ENCODE results near the gene RPL36A.

Gene RPL36A

GRCh38 chrX:101410461-101410860 lies 19.6 kb downstream of the RPL36A start:
- H3K4me3 ChIP-seq (ENCODE audit: low read length, poor library complexity, severe bottlenecking): peak overlapping the region; percentile 95
- H4K20me1 ChIP-seq (ENCODE audit: insufficient read depth, low read length, poor library complexity, severe bottlenecking): peaks cover 16% of the 10 kb centered on the region
- no peaks in the 10 kb centered on the region for H3K9me2 ChIP-seq (replicated peaks; ENCODE audit: low read depth, low read length)
- H3F3A ChIP-seq (ENCODE audit: low read depth): no peaks in the 10 kb centered on the region
- no peak for TF ChIP-seq CTCF (conservative IDR thresholded peaks at IDR 0.05; ENCODE audit: low read length)
- H3K9me3 ChIP-seq (ENCODE audit: insufficient read depth, low read depth, low read length): no peaks in the 10 kb centered on the region
- peaks cover 13% of the 10 kb centered on the region; the same call in 1 of the 2 replicates for H3K36me3 ChIP-seq (ENCODE audit: insufficient read depth, low read length)
- peaks cover 63% of the 10 kb centered on the region for H3K79me2 ChIP-seq (ENCODE audit: insufficient read depth, low read length)
- peaks cover 6% of the 10 kb centered on the region for H3K4me1 ChIP-seq (ENCODE audit: insufficient read depth, low read length, poor library complexity, severe bottlenecking)
- peak overlapping the region; percentile 81 for H3K4me2 ChIP-seq (ENCODE audit: low read depth, low read length, poor library complexity, severe bottlenecking)
- H3K27me3 ChIP-seq (ENCODE audit: insufficient read depth, low read length, poor library complexity, severe bottlenecking): no peaks in the 10 kb centered on the region
- no peak overlapping the region for H2AFZ ChIP-seq (ENCODE audit: low read length)
- peak overlapping the region; percentile 86 for H3K9ac ChIP-seq (ENCODE audit: low read depth, low read length, poor library complexity, severe bottlenecking)

- H2AFZ ChIP-seq (ENCODE audit: low read length): no peak overlapping the region
- TF ChIP-seq CTCF (conservative IDR thresholded peaks at IDR 0.05; ENCODE audit: low read length) (no peak), EZH2phosphoT487 (IDR thresholded peaks at IDR 0.05; ENCODE audit: borderline replicate concordance) (no peak)
- H3K9me2 ChIP-seq (replicated peaks; ENCODE audit: low read depth, low read length): no peaks in the 10 kb centered on the region
- no peaks in the 10 kb centered on the region for H3K4me1 ChIP-seq (ENCODE audit: insufficient read depth, low read length, poor library complexity, severe bottlenecking)
- peak overlapping the region; percentile 8 for H3K4me2 ChIP-seq (ENCODE audit: low read depth, low read length, poor library complexity, severe bottlenecking)
- no peaks in the 10 kb centered on the region for H3K9me3 ChIP-seq (ENCODE audit: insufficient read depth, low read depth, low read length)
- H3K79me2 ChIP-seq (ENCODE audit: insufficient read depth, low read length): peaks cover 53% of the 10 kb centered on the region
- H3K9ac ChIP-seq (ENCODE audit: low read depth, low read length, poor library complexity, severe bottlenecking): no peak overlapping the region
- H3K4me3 ChIP-seq (ENCODE audit: low read length, poor library complexity, severe bottlenecking): no peak overlapping the region
- H3F3A ChIP-seq (ENCODE audit: low read depth): no peaks in the 10 kb centered on the region
- H3K36me3 ChIP-seq (ENCODE audit: insufficient read depth, low read length): peaks cover 13% of the 10 kb centered on the region; the same call in 1 of the 2 replicates
- no peaks in the 10 kb centered on the region for H3K27me3 ChIP-seq (ENCODE audit: insufficient read depth, low read length, poor library complexity, severe bottlenecking)
- peaks cover 16% of the 10 kb centered on the region for H4K20me1 ChIP-seq (ENCODE audit: insufficient read depth, low read length, poor library complexity, severe bottlenecking)
Observed at GRCh38 chrX:101411984-101412383, 21.2 kb downstream of the RPL36A start.

DNA sequence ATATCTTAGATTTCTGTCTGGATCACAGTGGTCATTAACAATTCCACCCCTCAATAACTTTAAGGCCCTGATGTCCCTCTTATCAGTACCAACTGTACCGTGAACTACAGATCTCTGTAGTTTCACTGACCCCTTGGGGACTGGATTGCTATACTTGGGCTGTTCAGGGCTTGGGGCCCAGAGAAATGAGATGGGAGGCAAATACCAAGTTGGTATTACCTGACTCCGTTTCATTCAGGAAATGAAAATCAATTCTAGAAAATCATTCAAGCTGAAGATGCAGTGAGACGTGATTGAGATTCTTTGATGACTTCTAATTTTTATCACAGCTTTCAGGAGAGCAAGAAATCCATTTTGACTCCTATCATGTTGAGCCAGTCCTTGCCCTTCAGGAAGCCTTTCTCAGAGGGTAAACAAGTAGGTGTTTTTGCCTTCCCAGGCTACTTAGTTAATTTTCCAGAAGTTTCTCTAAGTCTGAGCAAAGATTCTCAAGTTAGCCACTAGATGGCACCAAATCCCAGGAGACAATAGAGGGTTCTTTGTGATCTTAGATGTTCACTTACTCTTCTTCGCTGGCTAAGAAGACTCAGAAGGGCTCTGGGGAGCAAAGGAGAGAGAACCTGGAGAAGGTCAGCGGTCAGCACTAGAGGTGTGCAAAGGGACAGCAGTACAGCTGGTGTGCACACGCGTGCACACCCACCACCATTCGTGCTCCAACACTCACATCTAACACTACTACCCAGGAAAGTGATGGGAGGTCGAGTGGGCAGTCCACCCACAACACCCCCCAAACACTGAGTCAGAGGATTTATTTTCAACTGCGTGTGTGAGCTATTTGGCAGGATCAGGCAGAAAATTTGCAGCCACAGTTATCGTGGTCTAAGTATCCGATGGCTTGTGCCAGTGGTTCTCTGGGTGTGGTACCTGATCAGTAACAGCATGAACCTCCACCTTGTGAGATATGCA lies 24.7 kb downstream of the RPL36A start:
- H3K79me2 ChIP-seq (ENCODE audit: insufficient read depth, low read length): peaks cover 27% of the 10 kb centered on the region
- no peaks in the 10 kb centered on the region for H3K27me3 ChIP-seq (ENCODE audit: insufficient read depth, low read length, poor library complexity, severe bottlenecking)
- H3K36me3 ChIP-seq (ENCODE audit: insufficient read depth, low read length): peaks cover 13% of the 10 kb centered on the region; the same call in 1 of the 2 replicates
- no peak overlapping the region for H2AFZ ChIP-seq (ENCODE audit: low read length)
- TF ChIP-seq EZH2phosphoT487 (IDR thresholded peaks at IDR 0.05; ENCODE audit: borderline replicate concordance) (no peak), CTCF (conservative IDR thresholded peaks at IDR 0.05; ENCODE audit: low read length) (peak; percentile 63)
- no peak overlapping the region for H3K4me2 ChIP-seq (ENCODE audit: low read depth, low read length, poor library complexity, severe bottlenecking)
- no peaks in the 10 kb centered on the region for H3F3A ChIP-seq (ENCODE audit: low read depth)
- H3K4me3 ChIP-seq (ENCODE audit: low read length, poor library complexity, severe bottlenecking): no peak overlapping the region
- peak overlapping the region; percentile 27 for H3K9ac ChIP-seq (ENCODE audit: low read depth, low read length, poor library complexity, severe bottlenecking)
- H3K9me3 ChIP-seq (ENCODE audit: insufficient read depth, low read depth, low read length): no peaks in the 10 kb centered on the region
- peaks cover under 1% of the 10 kb centered on the region for H4K20me1 ChIP-seq (ENCODE audit: insufficient read depth, low read length, poor library complexity, severe bottlenecking)
- no peaks in the 10 kb centered on the region for H3K9me2 ChIP-seq (replicated peaks; ENCODE audit: low read depth, low read length)
- peaks cover 8% of the 10 kb centered on the region for H3K4me1 ChIP-seq (ENCODE audit: insufficient read depth, low read length, poor library complexity, severe bottlenecking)
